GM12878 (cell line): ENCODE results near the gene STK32B. TPM values are rescaled to one million over a fixed set of nuclear protein-coding genes. Genes with fewer than 3 reads are reported as not detected.
"Not testable (repeated sequence)": the region's sequence is repeated elsewhere in the genome, so short reads cannot be mapped to it uniquely, and the experiment has no call there.

Experiments used
- ATAC-seq: fragments of 200-7000 bp; cut with Tn5 transposase; 3 replicates; pipeline ENCODE4 v1.9.1; 2020; ENCODE audit warnings: mild to moderate bottlenecking, moderate library complexity
- BruUV-seq: library from RNA; stranded (reverse); fragments of 400-500 nt; replicated peaks from 2 replicates; lab custom pipeline; 2021; lab: Mats Ljungman, UMichigan
- CTCF ChIA-PET: fragments of 300-600 bp; sonication (Branson Sonifier 250); formaldehyde crosslinking; extraction: SDS; loops from one replicate; lab custom pipeline; 2021; ENCODE audit warnings: inconsistent platforms; lab: Yijun Ruan, JAX
- POLR2A ChIA-PET: fragments of 350-600 bp; formaldehyde crosslinking; extraction: SDS; loops from one replicate; lab custom pipeline; 2021; ENCODE audit warnings: inconsistent platforms; lab: Charles Lee
- RAD21 ChIA-PET: fragments of 300-600 bp; sonication (Branson Sonifier 250); formaldehyde crosslinking; loops from one replicate; lab custom pipeline; 2023; ENCODE audit warnings: antibody characterized with exemption; ENCODE audit not compliant: unreplicated experiment; lab: Charles Lee
- SMC1A ChIA-PET: fragments of 300-600 bp; sonication (Branson Sonifier 250); formaldehyde crosslinking; loops from one replicate; lab custom pipeline; 2023; ENCODE audit not compliant: unreplicated experiment, uncharacterized antibody; lab: Charles Lee
- DNase-seq: peaks from one replicate; pipeline ENCODE4 v3.0.0-alpha.2; 2011; ENCODE audit warnings: low read depth, low spot score
- FAIRE-seq: peaks from 3 replicates; lab custom pipeline; 2011; peaks lifted over from hg19 to GRCh38; lab: Jason Lieb, UNC
- H2AFZ ChIP-seq: 2 replicates; pipeline ENCODE4 v1.6.0; 2011; ENCODE audit warnings: low read depth, low read length, control low read depth; ENCODE audit not compliant: control insufficient read depth
- H3K27ac ChIP-seq: 2 replicates; pipeline ENCODE4 v1.5.1; 2011; ENCODE audit warnings: control low read depth; ENCODE audit not compliant: control insufficient read depth, insufficient read depth
- H3K27me3 ChIP-seq, 2 experiments: replicated peaks in 1 of 2; 2 replicates each; pipeline versions ENCODE4 v1.6.0 to v1.6.1; 2011; ENCODE audit warnings: low read length in 1 of 2; ENCODE audit not compliant: control insufficient read depth in 2 of 2, insufficient read depth in 2 of 2
- H3K36me3 ChIP-seq, 2 experiments: 2 replicates each; pipeline ENCODE4 v1.5.1; 2011; ENCODE audit warnings: low read length in 1 of 2; ENCODE audit not compliant: control insufficient read depth in 2 of 2, insufficient read depth in 2 of 2
- H3K4me1 ChIP-seq: 2 replicates; pipeline ENCODE4 v1.6.1; 2011; ENCODE audit warnings: mild to moderate bottlenecking, low read length, moderate library complexity, mixed read lengths; ENCODE audit not compliant: control insufficient read depth, insufficient read depth
- H3K4me2 ChIP-seq: 2 replicates; pipeline ENCODE4 v1.6.0; 2011; ENCODE audit warnings: control low read depth; ENCODE audit not compliant: control insufficient read depth, insufficient read depth
- H3K4me3 ChIP-seq: fragments of 200-600 bp; sonication (generic); 2 replicates; pipeline ENCODE4 v1.5.1; 2016
- H3K79me2 ChIP-seq: 2 replicates; pipeline ENCODE4 v1.6.0; 2011; ENCODE audit warnings: low read length; ENCODE audit not compliant: control insufficient read depth, insufficient read depth
- H3K9ac ChIP-seq: 2 replicates; pipeline ENCODE4 v1.8.0; 2011; ENCODE audit warnings: low read length, control low read depth, mixed read lengths; ENCODE audit not compliant: control insufficient read depth, insufficient read depth
- H3K9me3 ChIP-seq: replicated peaks from 3 replicates; pipeline ENCODE4 v1.5.1; 2011; ENCODE audit warnings: mild to moderate bottlenecking, low read length; ENCODE audit not compliant: control insufficient read depth, insufficient read depth
- H4K20me1 ChIP-seq: 2 replicates; pipeline ENCODE4 v1.6.0; 2011; ENCODE audit not compliant: control insufficient read depth, insufficient read depth
- CREB1 ChIP-seq: IDR thresholded peaks from 2 replicates; pipeline ENCODE4 v1.6.1; 2012; ENCODE audit warnings: low read depth, mild to moderate bottlenecking, inconsistent platforms
- E4F1 ChIP-seq: fragments of 450-650 bp; IDR thresholded peaks from 2 replicates; pipeline ENCODE4 v1.6.1; 2018; ENCODE audit warnings: borderline replicate concordance, mild to moderate bottlenecking; ENCODE audit not compliant: partially characterized antibody
- IRF3 ChIP-seq: fragments of 450-650 bp; IDR thresholded peaks from 2 replicates; pipeline ENCODE4 v1.6.1; 2014; ENCODE audit warnings: mild to moderate bottlenecking
- PKNOX1 ChIP-seq: fragments of 450-650 bp; IDR thresholded peaks from 2 replicates; pipeline ENCODE4 v1.6.1; 2016; ENCODE audit warnings: mild to moderate bottlenecking
- RAD21 ChIP-seq: IDR thresholded peaks from 2 replicates; pipeline ENCODE4 v1.6.1; 2011; ENCODE audit warnings: mild to moderate bottlenecking, low read depth, low read length, moderate library complexity; ENCODE audit not compliant: insufficient read depth
- SMARCA5 ChIP-seq: fragments of 450-650 bp; IDR thresholded peaks from 2 replicates; pipeline ENCODE4 v1.6.1; 2017; ENCODE audit warnings: mild to moderate bottlenecking
- TCF12 ChIP-seq: IDR thresholded peaks from 2 replicates; pipeline ENCODE4 v1.6.1; 2011; ENCODE audit warnings: low read depth, mild to moderate bottlenecking, low read length
- TCF7 ChIP-seq: IDR thresholded peaks from 2 replicates; pipeline ENCODE4 v1.6.1; 2014; ENCODE audit warnings: antibody characterized with exemption, borderline replicate concordance
- WGBS: methylation state at CpG from one replicate; pipeline ENCODE4 v1.1.6; 2016; ENCODE audit warnings: low lambda C conversion rate; ENCODE audit not compliant: insufficient replicate concordance, insufficient coverage; ENCODE audit errors: missing lambda C conversion rate; 5-methylcytosine and 5-hydroxymethylcytosine counted together
- in situ Hi-C: fragments of 300-500 bp; cut with MboI; formaldehyde crosslinking; loops from 9 replicates; pipeline ENCODE4 v1.14.3; 2018; ENCODE audit warnings: mixed read lengths
- intact Hi-C: fragments of 100-400 bp; cut with micrococcal nuclease; formaldehyde crosslinking; loops from one replicate; pipeline ENCODE4 v1.14.2; 2022; ENCODE audit not compliant: unreplicated experiment
- polyA plus RNA-seq, 11 experiments: library from polyadenylated mRNA; depleted of rRNA in 4 of 11; unstranded in 6 of 11; stranded (reverse) in 5 of 11; fragments of >200 nt; fragmentation: Nextera tagmentation in 4 of 11; fragmentation: Illumina TruSeq in 1 of 11; extraction: Ambion mirVana in 4 of 11; extraction: Trizol in 1 of 11; gene quantifications; 1 replicate in 1 of 11; 2 replicates in 10 of 11; pipeline versions ENCODE4 v1.2.1 to v1.2.3, GENCODE V29; 2011 to 2016; ENCODE audit warnings: inconsistent platforms in 2 of 11, missing spikeins in 2 of 11, low read depth in 1 of 11
- total RNA-seq, 4 experiments: library from RNA; depleted of rRNA in 3 of 4; stranded (reverse); fragments of >200 nt in 3 of 4; fragmentation: Illumina TruSeq in 1 of 4; extraction: Trizol in 1 of 4; gene quantifications; 2 replicates each; pipeline versions ENCODE4 v1.2.1 to v1.2.3, GENCODE V29; 2013 to 2021

STK32B gene
- total and polyA plus RNA-seq, 10 of the 15 experiments (the other 5 are each of a cell fraction or from before 2014, with no cell fraction given), result 0.04 to 0.12 (median 0.08) TPM; not detected in 7

GRCh38 chr4:5435823-5436222, 384.5 kb downstream of the STK32B start:
- no peak overlapping the region for H3K4me3 ChIP-seq
- SMC1A ChIA-PET, result no interaction called here
- H3K9ac ChIP-seq, result no peak overlapping the region
- no peak overlapping the region for H3K27ac ChIP-seq
- H3K27me3 ChIP-seq, result no peaks in the 10 kb centered on the region
- TF ChIP-seq CREB1 (no peak), IRF3 (no peak), RAD21 (no peak), SMARCA5 (no peak), PKNOX1 (no peak), TCF7 (no peak), TCF12 (no peak), E4F1 (no peak)
- no peak for ATAC-seq
- FAIRE-seq, result no peak
- no TSS peak for BruUV-seq
- POLR2A ChIA-PET, result no interaction called here
- no peaks in the 10 kb centered on the region for H3K36me3 ChIP-seq
- H3K4me1 ChIP-seq, result no peaks in the 10 kb centered on the region
- no peaks in the 10 kb centered on the region for H4K20me1 ChIP-seq
- no peak overlapping the region for H2AFZ ChIP-seq
- H3K9me3 ChIP-seq, result no peaks in the 10 kb centered on the region
- intact Hi-C loops (no loop called here), in situ Hi-C loops (no loop called here)
- WGBS, result 0% methylated on average over 4 of the region's 4 CpGs
- RAD21 ChIA-PET, result no interaction called here
- H3K4me2 ChIP-seq, result no peak overlapping the region
- H3K79me2 ChIP-seq, result no peaks in the 10 kb centered on the region
- CTCF ChIA-PET, result no interaction called here
- no peak for DNase-seq

- ATAC-seq, RAD21 ChIA-PET, H3K4me1 ChIP-seq, H3K79me2 ChIP-seq, SMC1A ChIA-PET, H4K20me1 ChIP-seq, H2AFZ ChIP-seq, CTCF ChIA-PET, intact Hi-C loops, BruUV-seq, DNase-seq, FAIRE-seq, H3K27me3 ChIP-seq, POLR2A ChIA-PET, in situ Hi-C loops, H3K27ac ChIP-seq, H3K4me2 ChIP-seq, H3K9ac ChIP-seq, H3K36me3 ChIP-seq, H3K9me3 ChIP-seq, H3K4me3 ChIP-seq: not testable (repeated sequence)
- WGBS, result 52% methylated on average over 16 of the region's 31 CpGs
Measured at GRCh38 chr4:5443976-5444802, 392.9 kb downstream of the STK32B start.
